ENCODE data around the gene NDUFS6.
A peak's percentile ranks its signal among the peaks of the same experiment; 100 is the strongest.

Gene NDUFS6

DNA sequence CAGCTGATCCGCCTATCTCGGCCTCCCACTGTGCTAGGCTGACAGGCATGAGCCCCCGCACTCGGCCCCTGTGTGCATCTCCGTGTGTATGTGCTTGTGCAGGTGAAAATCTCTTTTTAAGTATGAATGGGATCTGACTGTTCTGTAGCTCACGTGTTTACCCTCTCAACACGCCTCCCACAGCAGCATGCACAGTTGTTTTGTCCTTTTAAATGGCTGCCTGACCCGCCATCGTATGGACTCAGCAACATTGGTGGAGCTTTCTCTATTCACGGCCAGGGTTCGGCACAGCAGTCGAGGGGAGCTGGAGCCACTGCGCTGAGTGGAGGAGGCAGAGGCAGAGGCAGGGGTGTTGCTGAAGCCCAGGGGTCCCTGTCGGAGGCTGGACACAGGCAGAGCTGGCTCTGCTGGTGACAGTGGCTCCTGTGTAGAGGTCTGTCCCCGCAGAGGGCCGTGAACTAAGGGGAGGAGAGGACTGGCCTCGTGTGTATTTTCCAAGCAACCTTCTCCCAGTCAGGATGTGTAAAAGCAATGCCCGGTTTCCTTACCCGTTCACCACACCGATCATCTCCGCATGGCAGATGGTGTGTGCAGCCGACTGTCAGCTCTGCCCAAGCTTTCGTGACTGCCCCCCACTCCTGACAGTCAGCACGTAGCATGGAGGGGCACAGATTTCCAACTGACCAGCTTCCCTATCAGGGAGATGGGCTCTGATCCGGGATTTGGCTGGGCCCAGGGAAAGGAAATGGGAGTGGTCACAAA lies 38.9 kb upstream of the NDUFS6 start:
- peak; percentile 15 for DNase-seq
- H3K4me1 Mint-ChIP-seq (ENCODE audit: low read depth) = no peaks in the 10 kb centered on the region
- no peaks in the 10 kb centered on the region for H3K36me3 Mint-ChIP-seq (ENCODE audit: low read depth)
- peaks cover 33% of the 10 kb centered on the region for H3K27me3 Mint-ChIP-seq
- no peak overlapping the region for H3K27ac Mint-ChIP-seq
- no peak overlapping the region for H3K4me3 Mint-ChIP-seq
- peaks cover 5% of the 10 kb centered on the region for H3K9me3 Mint-ChIP-seq

- no peaks in the 10 kb centered on the region for H3K36me3 Mint-ChIP-seq (ENCODE audit: low read depth)
Measured at GRCh38 chr5:1762883-1763547, 38.2 kb upstream of the NDUFS6 start.

DNA sequence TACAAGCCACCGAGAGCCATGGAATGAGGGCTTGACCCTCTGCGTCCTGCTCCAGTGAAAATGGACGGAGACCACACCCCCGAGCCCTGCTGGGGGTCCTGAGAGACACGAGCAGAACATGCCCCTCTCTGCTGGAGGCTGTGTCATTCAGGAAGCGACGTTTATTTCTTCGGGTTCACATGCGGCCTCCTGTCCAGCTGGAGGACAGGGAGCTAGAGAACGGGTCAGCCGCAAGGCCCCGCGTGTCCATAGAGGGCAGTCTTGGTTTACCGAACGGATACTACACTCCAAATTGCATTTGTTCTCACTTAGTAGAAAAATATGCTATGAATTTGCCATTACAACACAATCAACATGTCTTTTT lies 37.7 kb upstream of the NDUFS6 start:
- Mint-ChIP-seq H3K4me1 (ENCODE audit: low read depth) (no peaks in the 10 kb centered on the region), H3K27me3 (peaks cover 33% of the 10 kb centered on the region), H3K36me3 (ENCODE audit: low read depth) (no peaks in the 10 kb centered on the region), H3K27ac (no peak overlapping the region), H3K9me3 (peaks cover 1% of the 10 kb centered on the region), H3K4me3 (no peak overlapping the region)
- peak; percentile 47 for DNase-seq

More at GRCh38 chr5:1762883-1763547, 38.2 kb upstream of the NDUFS6 start:
- no peak overlapping the region for H3K27ac Mint-ChIP-seq
- peak; percentile 6 for DNase-seq
- no peaks in the 10 kb centered on the region for H3K4me1 Mint-ChIP-seq (ENCODE audit: low read depth)
- peaks cover 5% of the 10 kb centered on the region for H3K9me3 Mint-ChIP-seq
- no peak overlapping the region for H3K4me3 Mint-ChIP-seq
- H3K27me3 Mint-ChIP-seq = peaks cover 33% of the 10 kb centered on the region

GRCh38 chr5:1763960-1764605 lies 37.1 kb upstream of the NDUFS6 start:
- H3K9me3 Mint-ChIP-seq = no peaks in the 10 kb centered on the region
- H3K4me3 Mint-ChIP-seq = no peak overlapping the region
- H3K4me1 Mint-ChIP-seq (ENCODE audit: low read depth) = no peaks in the 10 kb centered on the region
- H3K27ac Mint-ChIP-seq = no peak overlapping the region
- H3K36me3 Mint-ChIP-seq (ENCODE audit: low read depth) = no peaks in the 10 kb centered on the region
- H3K27me3 Mint-ChIP-seq = peaks cover 33% of the 10 kb centered on the region
- DNase-seq = peak; percentile 5

GRCh38 chr5:1764606-1764960 lies 36.6 kb upstream of the NDUFS6 start:
- no peaks in the 10 kb centered on the region for H3K9me3 Mint-ChIP-seq
- peaks cover 33% of the 10 kb centered on the region for H3K27me3 Mint-ChIP-seq
- H3K27ac Mint-ChIP-seq = no peak overlapping the region
- DNase-seq = no peak
- no peak overlapping the region for H3K4me3 Mint-ChIP-seq
- no peaks in the 10 kb centered on the region for H3K4me1 Mint-ChIP-seq (ENCODE audit: low read depth)
- H3K36me3 Mint-ChIP-seq (ENCODE audit: low read depth) = no peaks in the 10 kb centered on the region

DNA sequence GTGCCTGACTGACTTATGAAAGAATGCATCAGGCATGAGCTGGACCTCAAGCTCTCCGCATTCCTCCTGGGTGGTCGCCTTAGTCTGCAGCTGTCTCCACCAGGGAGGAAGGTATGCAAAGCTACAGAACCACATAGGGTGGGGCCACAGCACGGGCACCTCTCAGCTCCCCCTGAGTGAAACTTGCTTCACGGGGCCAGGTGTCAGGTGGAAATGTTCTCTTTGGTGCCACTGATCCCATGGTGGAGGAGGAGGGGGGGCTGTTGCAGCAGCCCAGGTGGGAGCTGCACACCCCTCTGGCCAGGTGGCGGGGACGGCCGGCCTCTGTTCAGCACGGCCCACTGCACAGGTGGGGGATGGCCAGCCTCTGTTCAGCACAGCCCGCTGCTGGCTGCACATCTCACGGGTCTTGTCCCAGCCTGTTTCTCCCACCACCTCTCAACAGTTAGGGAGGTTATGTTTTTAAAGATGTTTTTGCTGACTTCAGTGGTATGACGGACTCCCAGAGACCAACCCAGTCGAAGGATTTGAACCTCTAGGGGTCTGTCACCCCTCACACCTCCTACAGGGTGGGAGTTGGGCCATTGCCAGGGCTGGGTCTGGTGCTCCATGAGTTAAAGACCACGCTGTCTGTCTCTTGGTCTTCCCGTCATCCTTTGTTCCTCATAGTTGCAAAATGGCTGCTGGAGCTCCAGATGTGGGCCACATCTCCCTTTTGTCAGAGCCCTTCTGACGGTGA lies 35.9 kb upstream of the NDUFS6 start:
- Mint-ChIP-seq H3K27me3 (peaks cover 33% of the 10 kb centered on the region), H3K36me3 (ENCODE audit: low read depth) (no peaks in the 10 kb centered on the region)

GRCh38 chr5:1765880-1766235 lies 35.3 kb upstream of the NDUFS6 start:
- no peaks in the 10 kb centered on the region for H3K9me3 Mint-ChIP-seq
- H3K4me3 Mint-ChIP-seq = no peak overlapping the region
- peaks cover 33% of the 10 kb centered on the region for H3K27me3 Mint-ChIP-seq
- no peaks in the 10 kb centered on the region for H3K36me3 Mint-ChIP-seq (ENCODE audit: low read depth)
- no peak for DNase-seq
- no peaks in the 10 kb centered on the region for H3K4me1 Mint-ChIP-seq (ENCODE audit: low read depth)
- no peak overlapping the region for H3K27ac Mint-ChIP-seq

More for the DNA sequence above, 35.9 kb upstream of the NDUFS6 start:
- no peaks in the 10 kb centered on the region for H3K9me3 Mint-ChIP-seq
- DNase-seq = no peak
- no peaks in the 10 kb centered on the region for H3K4me1 Mint-ChIP-seq (ENCODE audit: low read depth)
- no peak overlapping the region for H3K4me3 Mint-ChIP-seq
- H3K27ac Mint-ChIP-seq = no peak overlapping the region

GRCh38 chr5:1767524-1768282 lies 33.5 kb upstream of the NDUFS6 start:
- Mint-ChIP-seq H3K36me3 (ENCODE audit: low read depth) (no peaks in the 10 kb centered on the region), H3K4me3 (no peak overlapping the region), H3K4me1 (ENCODE audit: low read depth) (peaks cover 3% of the 10 kb centered on the region), H3K9me3 (no peaks in the 10 kb centered on the region), H3K27ac (no peak overlapping the region), H3K27me3 (peaks cover 27% of the 10 kb centered on the region)
- no peak for DNase-seq

GRCh38 chr5:1768283-1769000 lies 32.8 kb upstream of the NDUFS6 start:
- Mint-ChIP-seq H3K4me3 (no peak overlapping the region), H3K27ac (no peak overlapping the region), H3K9me3 (no peaks in the 10 kb centered on the region), H3K27me3 (peaks cover 19% of the 10 kb centered on the region), H3K4me1 (ENCODE audit: low read depth) (peaks cover 3% of the 10 kb centered on the region), H3K36me3 (ENCODE audit: low read depth) (no peaks in the 10 kb centered on the region)
- no peak for DNase-seq

DNA sequence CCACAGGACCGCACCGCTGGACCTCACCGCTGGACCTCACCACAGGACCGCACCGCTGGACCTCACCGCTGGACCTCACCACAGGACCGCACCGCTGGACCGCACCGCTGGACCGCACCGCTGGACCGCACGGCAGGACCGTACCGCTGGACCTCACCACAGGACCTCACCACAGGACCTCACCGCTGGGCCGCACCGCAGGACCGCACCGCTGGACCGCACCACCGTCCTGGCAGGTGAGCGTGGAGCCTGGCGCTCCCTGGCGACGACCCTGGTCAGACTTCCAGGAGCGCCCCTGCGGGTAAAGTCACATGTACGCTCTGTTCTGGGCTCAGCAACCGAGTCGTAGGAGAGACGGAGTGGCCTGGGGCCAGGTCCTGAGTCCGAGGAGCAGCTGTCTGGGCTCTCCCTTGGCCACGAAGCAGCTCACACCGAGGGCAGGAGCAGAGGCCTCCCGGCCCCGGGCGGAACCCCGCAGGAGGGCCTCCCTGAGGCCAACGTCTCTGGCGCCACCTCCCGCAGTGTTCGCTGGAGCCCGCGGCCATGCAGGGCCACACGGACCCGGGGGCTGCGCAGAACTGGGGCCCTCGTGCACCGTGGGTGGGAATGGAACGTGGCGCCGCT lies 32.1 kb upstream of the NDUFS6 start:
- no peaks in the 10 kb centered on the region for H3K36me3 Mint-ChIP-seq (ENCODE audit: low read depth)
- H3K4me3 Mint-ChIP-seq = no peak overlapping the region
- DNase-seq = no peak
- H3K9me3 Mint-ChIP-seq = no peaks in the 10 kb centered on the region
- peaks cover 12% of the 10 kb centered on the region for H3K27me3 Mint-ChIP-seq
- peaks cover 3% of the 10 kb centered on the region for H3K4me1 Mint-ChIP-seq (ENCODE audit: low read depth)
- no peak overlapping the region for H3K27ac Mint-ChIP-seq

DNA sequence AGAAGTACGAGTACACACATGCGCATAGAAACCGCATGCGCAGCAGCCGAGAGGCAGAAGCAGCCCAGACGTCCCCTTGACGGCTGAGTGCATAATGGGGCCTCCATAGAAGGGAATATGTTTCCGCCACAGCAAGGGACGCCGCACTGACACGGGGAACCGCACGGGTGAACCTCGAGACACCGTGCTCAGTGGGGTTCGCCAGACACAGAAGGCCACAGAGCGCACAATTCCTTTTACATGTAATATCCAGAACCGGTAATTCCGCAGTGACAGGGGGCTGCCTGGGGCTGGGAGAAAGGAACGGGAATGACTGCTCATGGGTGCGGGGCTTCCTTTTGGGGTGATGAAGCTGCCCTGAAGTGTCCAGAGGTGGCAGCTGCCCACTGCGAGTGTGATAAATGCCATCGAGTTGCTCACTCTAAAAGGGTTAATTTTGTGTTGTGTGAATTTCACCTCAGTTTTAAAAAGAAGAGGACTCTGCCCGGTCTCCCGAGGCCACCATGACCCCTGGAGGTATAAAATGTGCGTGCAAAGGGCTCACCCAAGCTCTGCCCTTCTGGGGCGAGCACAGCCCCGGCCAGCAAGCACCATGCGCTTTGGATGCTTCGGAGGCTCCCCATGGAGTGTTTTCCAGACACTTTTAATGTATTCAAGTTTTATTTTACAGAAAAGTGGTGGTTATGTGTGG lies 31.3 kb upstream of the NDUFS6 start:
- Mint-ChIP-seq H3K4me1 (ENCODE audit: low read depth) (peaks cover 3% of the 10 kb centered on the region), H3K4me3 (no peak overlapping the region), H3K9me3 (no peaks in the 10 kb centered on the region), H3K36me3 (ENCODE audit: low read depth) (no peaks in the 10 kb centered on the region), H3K27me3 (peaks cover 6% of the 10 kb centered on the region), H3K27ac (no peak overlapping the region)
- DNase-seq = no peak

DNA sequence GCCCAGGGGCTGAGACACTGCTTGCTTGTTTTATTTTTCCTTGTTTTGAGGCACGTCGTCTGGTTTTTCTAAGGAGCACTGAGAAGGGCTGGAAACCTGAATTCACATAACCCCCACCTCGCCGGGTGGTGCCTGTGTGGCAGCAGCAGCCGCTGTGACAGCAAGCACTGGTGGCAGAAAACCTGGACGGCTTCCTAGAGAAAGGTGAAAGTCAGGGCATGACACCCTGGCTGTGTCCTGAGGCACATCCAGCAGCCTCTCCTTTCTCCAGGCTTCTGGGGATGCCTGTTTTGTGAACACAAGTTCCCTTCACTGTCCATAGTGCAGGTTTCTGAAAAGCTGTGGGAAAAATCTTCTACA lies 30.8 kb upstream of the NDUFS6 start:
- no peaks in the 10 kb centered on the region for H3K36me3 Mint-ChIP-seq (ENCODE audit: low read depth)
- DNase-seq = no peak
- no peaks in the 10 kb centered on the region for H3K9me3 Mint-ChIP-seq
- H3K27ac Mint-ChIP-seq = no peak overlapping the region
- H3K4me3 Mint-ChIP-seq = no peak overlapping the region
- peaks cover 4% of the 10 kb centered on the region for H3K27me3 Mint-ChIP-seq
- H3K4me1 Mint-ChIP-seq (ENCODE audit: low read depth) = peaks cover 3% of the 10 kb centered on the region
